Uterus (tissue), 4 donors: ENCODE data around the gene GSTM4. TPM values are rescaled to one million over a fixed set of nuclear protein-coding genes. Genes with fewer than 3 reads are reported as not detected.

Source experiments
- DNase-seq, 2 donors: peaks; one replicate each; pipeline ENCODE4 v3.0.0-alpha.2; 2019 to 2020
- H3K27ac ChIP-seq, 2 donors: fragments of 200-600 bp; sonication (generic); 1 replicate in 1 of 2; 2 replicates in 1 of 2; pipeline ENCODE4 v1.5.1; 2016 to 2018
- H3K27me3 ChIP-seq, 2 donors: fragments of 200-600 bp; sonication (generic); one replicate each; pipeline ENCODE4 v1.5.1; 2018 to 2019; ENCODE audit warnings: control low read depth in 1 of 2
- H3K36me3 ChIP-seq, 2 donors: fragments of 200-600 bp; sonication (generic); one replicate each; pipeline ENCODE4 v1.5.1; 2019; ENCODE audit warnings: control low read depth in 1 of 2
- H3K4me1 ChIP-seq, 2 donors: fragments of 200-600 bp; sonication (generic); one replicate each; pipeline ENCODE4 v1.5.1; 2018 to 2019; ENCODE audit warnings: control low read depth in 1 of 2
- H3K4me3 ChIP-seq, 2 donors: fragments of 200-600 bp; sonication (generic); 1 replicate in 1 of 2; 2 replicates in 1 of 2; pipeline ENCODE4 v1.5.1; 2018 to 2019; ENCODE audit warnings: mild to moderate bottlenecking in 1 of 2
- H3K9me3 ChIP-seq, 2 donors: fragments of 200-600 bp; sonication (generic); one replicate each; pipeline ENCODE4 v1.5.1; 2019; ENCODE audit warnings: control low read depth in 1 of 2
- POLR2A ChIP-seq, 2 donors: fragments of 450-650 bp; IDR thresholded peaks; one replicate each; pipeline ENCODE4 v1.6.1; 2016; ENCODE audit warnings: antibody characterized with exemption in 2 of 2, mild to moderate bottlenecking in 1 of 2, moderate library complexity in 1 of 2
- intact Hi-C: fragments of 100-400 bp; cut with DNase I; formaldehyde crosslinking; loops from one replicate; pipeline ENCODE4 v1.15.1; 2023; ENCODE audit warnings: low total_unique reads
- total RNA-seq, 4 donors: library from RNA; depleted of rRNA in 3 of 4; stranded (reverse); fragments of >200 nt in 3 of 4; gene quantifications; one replicate each; pipeline versions ENCODE4 v1.1.0 to v1.2.4, GENCODE V29; 2014 to 2023
- TF ChIP-seq, protein P1 (sequence below), 4 experiments: fragments of 200-600 bp in 2 of 4; fragments of 450-650 bp in 2 of 4; sonication (generic) in 2 of 4; IDR thresholded peaks; one replicate each; pipeline ENCODE4 v1.5.1; 2016 to 2019; ENCODE audit warnings: antibody characterized with exemption in 4 of 4, mild to moderate bottlenecking in 2 of 4, moderate library complexity in 1 of 4
- donor health status: DM: yes; HTN: yes; CAD: no.

Gene GSTM4
- total RNA-seq, 4 donors from 2014 or later, result 7.6 to 43.5 (median 20.7) TPM

- Histone ChIP-seq H3K9me3 (no peaks in the 10 kb centered on the region), H3K36me3 (no peaks in the 10 kb centered on the region), H3K27me3 (no peaks in the 10 kb centered on the region), H3K27ac (no peak overlapping the region), H3K4me3 (no peak overlapping the region), H3K4me1 (no peaks in the 10 kb centered on the region)
- DNase-seq, result no peak
- TF ChIP-seq POLR2A (IDR thresholded peaks at IDR 0.05), result no peak
- TF ChIP-seq, protein P1, sequence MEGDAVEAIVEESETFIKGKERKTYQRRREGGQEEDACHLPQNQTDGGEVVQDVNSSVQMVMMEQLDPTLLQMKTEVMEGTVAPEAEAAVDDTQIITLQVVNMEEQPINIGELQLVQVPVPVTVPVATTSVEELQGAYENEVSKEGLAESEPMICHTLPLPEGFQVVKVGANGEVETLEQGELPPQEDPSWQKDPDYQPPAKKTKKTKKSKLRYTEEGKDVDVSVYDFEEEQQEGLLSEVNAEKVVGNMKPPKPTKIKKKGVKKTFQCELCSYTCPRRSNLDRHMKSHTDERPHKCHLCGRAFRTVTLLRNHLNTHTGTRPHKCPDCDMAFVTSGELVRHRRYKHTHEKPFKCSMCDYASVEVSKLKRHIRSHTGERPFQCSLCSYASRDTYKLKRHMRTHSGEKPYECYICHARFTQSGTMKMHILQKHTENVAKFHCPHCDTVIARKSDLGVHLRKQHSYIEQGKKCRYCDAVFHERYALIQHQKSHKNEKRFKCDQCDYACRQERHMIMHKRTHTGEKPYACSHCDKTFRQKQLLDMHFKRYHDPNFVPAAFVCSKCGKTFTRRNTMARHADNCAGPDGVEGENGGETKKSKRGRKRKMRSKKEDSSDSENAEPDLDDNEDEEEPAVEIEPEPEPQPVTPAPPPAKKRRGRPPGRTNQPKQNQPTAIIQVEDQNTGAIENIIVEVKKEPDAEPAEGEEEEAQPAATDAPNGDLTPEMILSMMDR (IDR thresholded peaks at IDR 0.05), result no peak
- intact Hi-C loops, result no loop called here
Observed at GRCh38 chr1:109627692-109628399, 28.1 kb upstream of the GSTM4 start.

DNA sequence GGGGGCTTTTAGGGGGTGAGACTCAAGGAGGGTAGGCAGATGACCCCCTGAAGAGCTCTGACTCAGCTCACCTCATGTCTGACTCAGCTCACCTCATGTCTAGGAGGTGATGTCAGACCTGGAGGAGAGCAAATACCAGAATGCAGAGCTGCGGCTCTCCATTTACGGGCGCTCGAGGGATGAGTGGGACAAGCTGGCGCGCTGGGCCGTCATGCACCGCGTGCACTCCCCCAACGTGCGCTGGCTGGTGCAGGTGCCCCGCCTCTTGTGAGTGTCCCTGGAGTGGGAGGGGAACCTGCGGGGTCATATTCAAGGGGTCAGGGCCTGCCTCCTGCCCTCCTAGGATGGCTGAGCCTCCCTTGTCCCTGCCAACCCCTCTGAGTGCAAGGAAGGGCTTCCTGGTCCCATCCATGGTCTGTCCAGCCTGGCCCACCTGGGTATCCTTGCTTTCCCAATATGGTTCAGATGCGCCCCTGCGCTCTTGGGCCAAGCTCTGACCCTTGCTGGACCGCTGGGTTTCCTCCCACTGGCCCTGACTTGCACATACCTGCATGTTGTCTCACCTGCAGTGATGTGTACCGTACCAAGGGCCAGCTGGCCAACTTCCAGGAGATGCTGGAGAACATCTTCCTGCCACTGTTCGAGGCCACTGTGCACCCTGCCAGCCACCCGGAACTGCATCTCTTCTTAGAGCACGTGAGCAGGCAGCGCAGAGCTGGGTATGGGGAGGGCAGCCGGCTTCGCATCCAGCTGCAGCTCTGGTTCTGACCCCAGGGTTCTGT is 27.2 kb upstream of the GSTM4 start:
- intact Hi-C loops, result no loop called here
- Histone ChIP-seq H3K4me1 (no peaks in the 10 kb centered on the region), H3K36me3 (no peaks in the 10 kb centered on the region)

GRCh38 chr1:109629372-109630030 is 26.4 kb upstream of the GSTM4 start:
- no peak for DNase-seq
- TF ChIP-seq POLR2A (IDR thresholded peaks at IDR 0.05), result no peak
- TF ChIP-seq, protein P1 (IDR thresholded peaks at IDR 0.05), result no peak
- intact Hi-C loops, result loop anchor here (10.0 kb wide), 1 partner anchor 85 kb away; the partner anchor contains the start of gene GNAI3
- Histone ChIP-seq H3K27ac (no peak overlapping the region), H3K27me3 (no peaks in the 10 kb centered on the region), H3K4me1 (no peaks in the 10 kb centered on the region), H3K36me3 (no peaks in the 10 kb centered on the region), H3K9me3 (no peaks in the 10 kb centered on the region), H3K4me3 (no peak overlapping the region)

More for the DNA sequence above, 27.2 kb upstream of the GSTM4 start:
- no peak overlapping the region for H3K4me3 ChIP-seq
- H3K9me3 ChIP-seq, result no peaks in the 10 kb centered on the region
- no peak overlapping the region for H3K27ac ChIP-seq
- peak in 1 of 2 donors; percentile 27 for DNase-seq
- TF ChIP-seq, protein P1 (IDR thresholded peaks at IDR 0.05), result no peak
- no peak for TF ChIP-seq POLR2A (IDR thresholded peaks at IDR 0.05)
- H3K27me3 ChIP-seq, result no peaks in the 10 kb centered on the region

DNA sequence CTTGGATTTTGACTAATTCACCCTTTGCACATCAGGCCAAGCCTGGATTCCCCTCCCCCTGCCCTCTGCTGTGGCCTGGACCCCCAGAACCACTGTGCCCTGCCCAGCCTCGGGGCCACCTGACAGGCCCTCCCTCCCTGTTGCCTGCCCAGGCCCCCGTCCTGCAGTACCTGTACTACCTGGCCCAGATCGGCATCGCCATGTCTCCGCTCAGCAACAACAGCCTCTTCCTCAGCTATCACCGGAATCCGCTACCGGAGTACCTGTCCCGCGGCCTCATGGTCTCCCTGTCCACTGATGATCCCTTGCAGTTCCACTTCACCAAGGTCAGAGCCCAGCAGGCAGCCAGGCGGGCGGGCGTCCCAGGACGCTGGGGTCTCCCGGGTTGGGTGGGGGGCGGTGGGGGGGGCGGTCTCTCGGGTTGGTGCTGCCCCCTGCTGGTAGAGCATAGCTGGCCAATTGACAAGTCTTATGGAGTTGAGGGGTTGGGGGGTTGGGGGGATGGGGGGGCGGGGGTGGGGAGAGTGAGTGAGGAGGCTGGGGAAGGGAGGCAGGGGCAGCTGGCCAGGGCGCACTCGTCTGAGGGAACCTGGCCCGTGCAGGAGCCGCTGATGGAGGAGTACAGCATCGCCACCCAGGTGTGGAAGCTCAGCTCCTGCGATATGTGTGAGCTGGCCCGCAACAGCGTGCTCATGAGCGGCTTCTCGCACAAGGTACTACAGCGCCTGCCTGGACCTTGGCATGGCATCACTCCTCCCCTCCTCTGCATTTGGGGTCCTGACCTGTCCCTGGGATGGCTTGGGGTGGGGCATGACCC is 25.6 kb upstream of the GSTM4 start:
- TF ChIP-seq, protein P1 (IDR thresholded peaks at IDR 0.05), result peak in 2 of 4 experiments; percentile 28 to 42
- TF ChIP-seq POLR2A (IDR thresholded peaks at IDR 0.05), result no peak
- no peak overlapping the region for H3K27ac ChIP-seq
- peak in 1 of 2 donors; percentile 26 for DNase-seq
- no peaks in the 10 kb centered on the region for H3K4me1 ChIP-seq
- intact Hi-C loops, result loop anchor here (10.0 kb wide), 1 partner anchor 85 kb away; the partner anchor contains the start of gene GNAI3
- H3K4me3 ChIP-seq, result no peak overlapping the region
- H3K9me3 ChIP-seq, result no peaks in the 10 kb centered on the region
- H3K36me3 ChIP-seq, result no peaks in the 10 kb centered on the region
- no peaks in the 10 kb centered on the region for H3K27me3 ChIP-seq
